ENCODE results near the gene KHK.
"Not testable (repeated sequence)": the region's sequence is repeated elsewhere in the genome, so short reads cannot be mapped to it uniquely, and the experiment has no call there.

Gene KHK

DNA sequence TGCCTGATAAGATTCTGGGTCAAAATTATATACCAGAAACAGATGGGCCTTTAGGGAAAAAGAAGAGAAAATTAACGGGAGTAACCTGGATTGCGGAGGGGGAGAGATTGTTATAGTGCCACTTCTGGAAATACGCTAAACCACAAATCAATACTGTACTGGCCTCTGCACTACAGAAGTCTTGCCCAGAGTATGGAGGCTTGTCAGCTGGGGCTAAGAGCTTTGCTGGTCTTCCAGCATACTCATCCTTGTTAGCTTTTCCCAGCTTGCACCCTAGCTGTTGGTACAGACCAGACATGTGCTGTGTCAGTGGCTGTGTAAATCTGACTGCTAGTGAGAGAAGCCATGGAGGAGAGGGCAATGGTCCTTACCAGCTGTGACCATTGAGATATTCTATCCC lies 26.2 kb upstream of the KHK start:
- DNase-seq = no peak

DNA sequence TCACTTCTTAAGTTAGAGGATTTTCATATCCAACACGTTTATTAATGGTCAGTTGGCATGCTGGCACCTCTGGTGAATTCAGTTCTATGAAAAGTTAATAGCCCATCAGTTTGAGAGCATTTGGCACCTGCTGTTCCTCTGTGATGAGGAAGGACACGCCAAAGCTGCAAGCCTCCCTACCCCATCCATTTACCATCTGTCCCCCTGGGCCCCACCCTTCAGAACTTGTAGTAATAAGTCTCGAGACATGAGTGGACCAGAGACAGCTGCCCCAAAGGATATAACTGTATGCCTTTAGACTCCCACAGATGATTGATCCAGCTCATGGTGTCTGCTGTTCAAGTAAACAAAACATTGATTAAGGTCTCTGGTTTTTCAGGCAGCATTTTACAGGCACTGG lies 21.4 kb upstream of the KHK start:
- no peak for DNase-seq

DNA sequence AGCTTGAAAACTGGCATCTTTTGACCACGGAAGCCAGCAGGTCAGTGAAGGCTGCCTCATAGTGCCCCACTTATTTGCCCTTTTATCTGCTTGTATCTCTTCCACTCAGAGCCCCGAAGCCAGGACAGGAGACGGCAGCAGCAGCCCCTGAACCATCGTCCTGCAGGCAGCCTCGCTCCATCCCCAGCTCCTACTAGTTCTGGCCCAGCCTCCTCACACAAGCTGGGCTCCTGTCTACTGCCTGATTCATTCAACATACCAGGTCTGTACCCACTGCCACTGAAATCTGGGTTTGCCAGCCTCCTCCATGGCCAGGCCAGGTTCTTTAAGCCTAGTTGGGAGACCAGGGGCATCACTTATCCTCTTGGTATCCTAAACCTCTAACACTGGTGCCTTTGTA lies 19.2 kb upstream of the KHK start:
- DNase-seq = no peak

DNA sequence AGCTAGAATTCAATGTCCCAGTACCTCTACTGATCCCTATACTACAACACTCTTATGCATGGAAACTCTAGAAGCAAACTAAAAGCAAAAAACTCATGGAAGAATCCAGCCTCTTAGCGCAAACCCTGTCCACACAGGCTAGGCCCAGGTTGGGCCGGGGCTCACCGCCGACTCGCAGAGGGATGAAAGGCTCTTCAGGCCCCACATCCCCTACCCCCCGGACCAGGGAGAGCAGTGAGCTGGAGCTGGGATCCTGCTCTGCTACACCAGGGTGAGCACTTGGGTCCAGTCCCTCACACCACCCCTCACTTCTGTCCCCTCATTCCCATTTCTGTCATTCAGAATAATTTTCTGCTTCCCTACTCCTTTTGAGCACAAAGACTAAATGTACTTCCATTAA lies 17.1 kb upstream of the KHK start:
- DNase-seq = no peak

DNA sequence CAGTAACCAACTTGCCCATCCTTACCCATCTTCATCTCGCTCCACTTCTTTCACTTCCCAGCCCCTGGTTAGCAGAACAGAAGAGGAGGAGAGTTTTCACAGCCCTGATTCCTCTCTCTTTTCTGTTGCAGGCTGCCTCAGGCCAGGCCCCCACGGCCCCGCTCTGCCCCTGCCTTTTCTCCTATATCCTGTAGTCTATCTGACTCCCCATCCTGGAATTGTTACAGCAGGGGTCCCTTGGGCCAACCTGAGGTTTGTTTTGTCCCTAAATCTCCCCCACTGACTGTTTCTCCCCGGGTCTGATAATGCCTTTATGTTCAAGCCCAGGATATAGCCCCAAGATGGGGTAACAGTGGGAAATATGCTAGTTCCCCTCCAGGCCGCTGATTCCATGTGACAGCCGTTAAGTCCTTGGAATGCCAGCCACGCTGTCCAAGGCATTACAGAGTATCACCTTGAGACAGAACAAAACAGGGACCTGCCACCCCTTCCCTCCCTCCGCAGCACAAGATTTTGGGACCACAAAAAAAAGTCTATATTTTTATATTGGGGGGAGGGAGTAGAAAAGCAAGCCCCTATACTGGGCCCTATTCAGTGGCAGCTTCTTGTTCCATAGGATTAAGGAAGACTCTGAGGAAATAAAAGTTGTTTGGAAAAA lies 16.5 kb upstream of the KHK start:
- no peak for DNase-seq

DNA sequence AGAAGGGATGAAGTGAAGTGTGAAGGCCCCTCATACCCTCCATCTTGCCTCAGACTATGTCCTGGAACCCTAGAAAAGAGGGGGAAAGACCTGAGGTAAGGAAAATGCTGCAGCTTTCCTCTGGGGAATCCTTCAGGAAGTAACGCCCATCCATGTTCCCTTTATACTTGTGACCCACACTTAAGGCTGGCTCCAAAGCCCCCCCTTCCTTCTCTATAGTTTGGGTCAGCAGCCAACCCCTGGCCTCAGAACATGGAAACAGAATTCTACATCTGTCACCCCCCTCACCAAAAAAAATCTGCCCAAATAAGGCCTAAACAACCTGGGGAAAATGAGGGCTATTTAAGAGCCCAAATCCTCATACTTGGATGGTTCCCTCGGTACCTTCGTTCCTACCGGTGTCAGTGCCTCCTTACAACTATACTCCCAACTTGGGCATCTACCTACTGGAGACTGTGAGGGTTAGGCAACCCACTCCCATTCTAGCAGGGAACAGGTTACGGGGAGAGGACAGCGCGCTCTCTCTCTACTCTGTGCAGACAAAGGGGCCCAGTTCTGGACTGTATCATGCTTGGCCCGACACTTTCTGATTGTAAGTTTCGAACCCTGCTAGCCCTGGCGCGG lies 15.8 kb upstream of the KHK start:
- DNase-seq = no peak

DNA sequence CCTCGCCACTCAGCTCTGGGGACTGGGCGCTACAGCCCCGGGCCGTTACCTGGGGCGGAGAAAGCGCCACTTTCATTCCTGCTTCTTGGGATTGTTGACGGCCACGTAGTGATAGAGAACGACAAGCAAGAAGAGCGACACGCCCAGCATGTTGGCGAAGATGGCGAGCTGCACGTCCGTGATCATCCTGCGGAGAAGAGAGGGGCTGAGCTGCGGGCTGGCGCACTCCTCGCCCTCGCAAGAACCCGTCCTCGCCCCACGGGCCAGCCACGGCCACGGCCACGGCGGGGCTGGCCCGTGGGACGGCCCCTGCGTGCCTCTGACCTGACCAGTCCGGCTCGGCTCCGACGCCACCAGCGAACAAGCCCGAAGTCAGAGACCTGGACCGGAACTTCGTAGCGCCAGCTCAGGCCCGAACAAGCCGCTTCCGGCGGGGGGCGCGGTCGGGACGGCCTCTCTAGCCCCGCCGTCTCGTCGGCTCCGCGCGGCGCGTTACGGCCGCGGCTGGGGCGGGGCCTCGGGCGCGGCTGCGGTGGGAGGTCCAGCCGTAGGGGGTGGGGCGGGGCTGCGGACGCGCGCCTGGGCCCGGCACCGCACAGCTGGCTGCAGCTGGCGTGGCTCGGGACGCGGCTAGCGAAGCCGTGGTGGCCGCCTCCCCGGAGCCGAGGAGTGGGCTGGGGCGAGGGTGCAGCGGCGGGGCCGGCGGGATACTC lies 15.1 kb upstream of the KHK start, which contains the start of gene OST4:
Gene OST4, minus strand, starts transcription at position 378 of the 713 bp plus-strand sequence.
- peak; percentile 92 for DNase-seq

DNA sequence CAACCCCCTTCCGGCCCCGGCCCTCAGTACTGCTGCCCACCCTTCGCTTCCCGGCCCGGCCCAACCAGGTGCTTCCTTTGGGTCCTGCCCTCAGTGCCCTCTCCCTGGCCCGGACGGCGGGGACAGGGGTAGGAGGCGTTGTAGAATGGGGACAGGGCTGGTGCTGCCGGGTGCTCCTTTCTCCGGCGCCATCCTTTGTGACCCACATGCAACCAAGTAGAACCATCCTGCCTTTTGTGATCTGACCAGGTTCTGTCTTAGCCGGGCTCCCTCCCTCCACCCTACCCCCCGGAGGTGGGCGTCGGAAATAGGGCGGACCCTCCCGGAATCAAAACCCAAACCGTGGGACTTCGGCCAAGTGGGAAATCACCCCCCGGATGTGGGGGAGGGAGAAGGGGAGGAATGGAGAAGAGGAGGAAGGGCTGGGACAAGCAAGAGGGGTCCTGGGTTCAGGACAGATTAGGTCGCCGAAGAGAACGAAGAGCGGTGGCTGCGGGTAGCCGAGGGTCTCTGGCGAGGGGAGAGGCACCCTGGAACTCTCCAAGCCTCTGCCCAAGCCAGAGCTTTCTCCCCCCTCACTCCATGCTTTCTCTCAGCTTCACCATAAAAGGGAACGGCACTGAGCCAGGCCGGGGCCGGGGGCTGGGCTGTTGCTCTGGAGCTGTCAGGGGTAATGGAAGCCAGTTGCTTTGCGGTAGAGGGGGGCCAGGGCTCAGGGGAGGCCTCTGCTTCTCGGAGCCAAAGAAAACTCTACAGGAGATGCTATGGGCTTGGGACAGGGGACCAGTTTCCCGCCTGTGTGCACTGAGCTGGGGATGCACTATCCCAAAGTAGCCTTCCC lies 14.4 kb upstream of the KHK start:
- DNase-seq = no peak

DNA sequence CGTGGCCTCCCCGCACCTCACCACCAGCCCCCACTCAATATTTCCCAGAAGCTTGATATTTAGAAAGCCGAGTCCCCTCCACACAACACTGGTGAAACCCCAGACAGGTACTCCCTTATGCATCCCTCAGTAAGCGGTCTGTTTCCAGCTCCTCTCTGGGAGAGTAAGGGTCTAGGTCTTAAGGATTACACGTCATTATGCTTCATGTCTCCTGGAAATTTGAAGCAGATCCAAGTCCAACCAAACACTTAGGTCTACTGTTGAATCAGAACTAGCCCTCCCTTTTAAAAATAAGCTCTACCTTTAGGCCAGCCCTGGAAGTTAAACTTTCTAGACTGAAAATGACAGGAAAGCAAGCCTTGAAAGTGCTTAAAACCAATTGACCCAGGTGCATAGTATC lies 13.7 kb upstream of the KHK start:
- no peak for DNase-seq

DNA sequence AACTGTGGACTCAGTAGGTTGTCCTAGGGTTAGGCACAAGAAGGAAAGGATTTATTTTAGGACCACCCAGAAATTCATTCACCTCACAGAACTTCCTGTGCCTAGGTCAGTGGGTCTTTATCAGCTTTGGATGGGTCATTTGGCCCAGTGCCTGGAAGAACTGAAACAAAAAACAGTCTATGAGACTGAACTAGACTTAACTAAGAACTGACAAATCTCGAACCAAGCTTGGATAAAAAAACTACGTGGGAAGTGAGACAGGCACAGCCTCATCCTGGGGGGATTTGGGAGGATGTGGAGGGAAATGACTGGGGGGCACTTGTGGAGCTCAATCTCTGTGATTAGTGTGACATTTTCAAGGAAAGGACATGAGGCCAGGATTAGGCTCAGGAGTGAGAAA lies 12.8 kb upstream of the KHK start:
- DNase-seq = no peak

DNA sequence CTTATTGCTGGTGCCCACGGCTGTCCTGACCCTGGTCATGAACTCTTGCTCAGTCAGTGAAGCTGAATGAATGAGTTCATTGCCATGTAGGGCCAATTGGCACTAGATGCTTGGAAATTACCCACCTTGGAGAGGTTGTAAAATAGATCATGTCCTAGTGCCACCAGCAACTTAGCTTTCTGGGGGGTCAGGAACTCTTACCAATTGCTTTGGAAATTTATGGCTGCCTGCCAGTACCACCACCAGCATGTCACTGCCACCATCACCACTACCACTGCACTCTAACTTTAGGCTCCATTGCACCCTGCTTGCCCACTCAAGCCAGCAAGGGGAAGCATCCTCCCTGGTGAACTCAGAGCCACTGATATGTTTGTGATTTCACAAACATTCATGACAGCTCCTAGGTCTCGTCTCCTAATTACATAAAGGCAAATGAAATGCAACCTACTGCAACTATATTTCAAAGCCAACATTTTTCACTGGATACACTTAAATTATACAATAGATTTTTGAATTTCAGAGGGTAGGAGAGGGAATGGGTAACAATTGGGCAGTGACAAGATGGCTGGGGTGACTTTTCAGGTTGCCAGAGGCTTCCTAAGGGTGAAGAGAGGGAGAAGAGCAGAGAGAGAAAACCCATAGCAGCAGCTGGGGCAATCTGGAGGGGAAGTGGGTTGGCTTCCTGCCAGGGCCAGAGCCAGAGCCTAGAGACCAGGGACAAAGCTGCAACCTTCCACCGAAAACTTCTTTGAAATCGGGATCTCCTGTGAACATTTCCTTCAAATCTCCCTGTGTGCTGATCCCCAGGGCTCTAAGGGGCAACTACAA lies 11.6 kb upstream of the KHK start:
- DNase-seq = peak; percentile 80

DNA sequence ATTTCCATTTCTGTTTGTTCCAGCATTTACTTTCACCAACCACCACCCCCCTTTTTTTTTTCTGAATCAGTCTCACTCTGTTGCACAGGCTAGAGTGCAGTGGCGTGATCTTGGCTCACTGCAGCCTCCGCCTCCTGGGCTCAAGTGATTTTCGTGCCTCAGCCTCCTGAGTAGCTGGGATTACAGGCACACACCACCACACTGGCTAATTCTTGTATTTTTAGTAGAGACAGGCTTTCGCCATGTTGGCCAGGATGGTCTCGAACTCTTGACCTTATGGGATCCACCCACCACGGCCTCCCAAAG lies 11.1 kb upstream of the KHK start:
- not testable (repeated sequence) for DNase-seq

DNA sequence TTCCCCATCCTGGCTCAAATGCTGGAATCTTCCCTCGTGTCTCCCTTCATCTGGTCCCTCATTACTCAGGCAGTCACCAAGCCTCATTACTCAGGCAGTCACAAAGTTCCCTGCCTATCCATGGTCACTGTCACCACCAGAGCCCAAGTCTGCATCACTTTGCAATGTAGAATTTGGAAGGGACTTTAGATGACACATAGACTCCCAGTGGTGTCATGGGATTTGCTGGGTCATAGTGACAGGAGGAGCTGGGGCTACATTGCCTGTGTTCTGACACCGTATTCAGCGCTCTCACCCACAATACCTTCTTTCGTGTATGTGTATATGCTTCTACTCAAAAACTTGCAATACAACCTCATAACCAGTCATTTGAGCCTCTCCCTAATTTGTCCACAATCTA lies 10.2 kb upstream of the KHK start:
- no peak for DNase-seq

DNA sequence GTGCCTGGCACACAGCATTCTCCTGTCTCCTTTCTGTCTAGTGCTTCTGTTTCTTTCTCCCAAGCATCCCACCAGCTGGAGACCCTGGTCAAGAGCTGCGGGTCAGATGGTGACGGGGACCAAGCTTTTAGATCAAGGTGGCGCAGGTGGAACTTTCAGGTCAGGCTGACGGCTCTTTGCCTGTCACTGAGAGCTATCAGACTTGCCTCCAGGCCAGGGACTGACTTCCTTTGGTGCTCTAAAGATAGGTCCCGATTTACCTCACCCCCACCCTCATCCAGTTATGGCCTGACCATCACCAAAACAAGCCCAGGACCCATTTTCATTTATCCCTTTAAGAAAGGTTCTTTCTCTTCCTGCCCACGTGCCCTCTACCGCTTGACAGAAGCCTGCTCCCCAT lies 9.3 kb upstream of the KHK start:
- no peak for DNase-seq

DNA sequence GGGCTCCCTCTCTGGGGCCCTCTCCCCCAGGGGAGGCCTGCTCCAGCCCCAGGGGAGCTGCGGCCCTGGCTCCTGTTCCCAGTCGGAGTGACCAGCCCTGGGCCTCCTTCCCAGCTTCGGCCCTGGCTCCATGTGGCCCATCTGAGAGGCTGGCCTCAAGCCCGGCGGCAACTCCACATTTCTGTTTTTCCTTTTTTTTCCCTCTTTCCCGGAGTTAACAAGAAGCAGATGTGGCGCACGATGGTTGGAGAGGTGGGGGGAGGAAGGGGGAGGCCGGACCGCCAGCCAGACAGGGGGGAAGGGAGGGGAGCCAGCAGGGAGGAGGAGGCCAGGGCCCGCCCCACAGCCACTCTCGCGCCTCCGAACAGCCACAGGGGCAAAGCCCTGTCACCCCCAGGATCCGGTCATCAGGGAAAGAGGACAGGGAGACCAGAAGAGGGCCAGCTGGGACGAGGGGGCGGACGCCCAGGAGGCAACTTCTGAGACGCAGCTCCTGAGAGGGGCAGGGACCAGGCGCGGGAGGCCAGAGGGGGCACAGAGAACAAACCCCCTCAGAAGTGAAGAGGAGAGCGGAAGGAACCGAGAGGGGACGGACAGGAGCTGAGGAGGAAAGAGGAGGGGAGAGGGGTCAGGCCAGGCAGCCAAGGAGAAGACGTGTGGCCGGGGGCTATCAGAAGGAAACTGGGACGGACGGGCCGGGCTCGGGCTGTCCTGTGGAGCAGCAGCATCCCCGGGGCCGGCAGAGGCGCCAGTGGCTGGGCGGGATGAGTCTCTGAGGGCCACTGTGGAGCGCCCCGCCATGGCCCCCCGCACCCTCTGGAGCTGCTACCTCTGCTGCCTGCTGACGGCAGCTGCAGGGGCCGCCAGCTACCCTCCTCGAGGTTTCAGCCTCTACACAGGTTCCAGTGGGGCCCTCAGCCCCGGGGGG lies 8.0 kb upstream of the KHK start, which contains the start of gene EMILIN1:
Gene EMILIN1, plus strand, starts transcription at position 349 of the 928 bp plus-strand sequence. Its CDS starts 451 bp downstream, at position 800.
- DNase-seq = no peak

DNA sequence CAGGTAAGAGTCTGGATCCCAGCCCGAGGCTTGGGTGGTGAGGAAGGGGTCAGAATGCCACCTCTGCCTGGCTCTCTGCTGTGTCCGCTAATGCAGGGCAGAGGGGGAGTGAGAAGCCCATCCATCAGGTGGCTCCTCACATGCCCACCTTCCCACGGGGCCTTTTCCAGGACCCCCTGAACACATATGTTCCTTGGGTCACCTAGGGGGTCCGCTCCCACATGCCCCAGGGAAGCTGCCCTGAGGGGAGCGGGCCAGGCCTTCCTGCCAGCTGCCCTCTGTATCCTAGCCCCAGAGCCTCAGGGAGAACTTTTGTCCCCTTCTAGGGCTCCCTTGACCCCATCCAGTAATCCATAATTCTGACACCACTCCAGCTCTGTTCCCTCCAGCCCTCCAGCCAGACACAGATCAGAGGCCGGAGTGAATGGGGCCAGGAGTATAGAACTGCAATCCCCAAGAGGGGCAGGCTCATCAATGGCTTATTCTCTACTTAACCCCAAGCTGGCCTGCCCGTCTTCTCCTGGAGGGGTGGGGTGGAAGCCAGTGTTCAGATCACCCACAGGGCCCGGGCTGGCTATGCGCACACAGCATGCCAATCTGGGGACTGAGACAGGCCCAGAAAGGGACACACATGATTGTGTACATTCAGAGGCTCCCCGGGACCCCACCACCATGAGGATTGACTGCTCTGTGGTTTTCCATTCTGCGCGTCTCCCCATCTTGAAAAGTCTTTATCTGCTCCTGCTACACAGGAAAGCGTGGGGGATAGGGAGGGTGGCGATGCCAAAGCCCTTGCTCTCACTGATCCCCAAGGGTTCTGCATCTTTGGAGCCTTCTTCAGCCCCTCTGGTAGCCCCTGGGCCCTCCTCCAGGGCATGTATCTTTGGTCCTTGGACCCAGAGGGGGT lies 7.1 kb upstream of the KHK start:
- no peak for DNase-seq

DNA sequence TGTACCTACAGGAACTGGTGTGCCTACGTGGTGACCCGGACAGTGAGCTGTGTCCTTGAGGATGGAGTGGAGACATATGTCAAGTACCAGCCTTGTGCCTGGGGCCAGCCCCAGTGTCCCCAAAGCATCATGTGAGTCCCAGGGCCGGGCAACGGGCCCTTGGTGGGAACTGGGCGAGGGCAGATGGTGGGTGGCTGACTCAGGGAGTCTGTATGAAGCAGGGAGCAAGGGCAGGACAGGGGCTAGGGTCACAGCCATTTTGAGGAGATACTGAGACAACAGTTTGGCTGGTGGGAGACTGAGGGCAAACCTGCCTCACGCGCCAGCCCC lies 6.5 kb upstream of the KHK start:
- DNase-seq = no peak

DNA sequence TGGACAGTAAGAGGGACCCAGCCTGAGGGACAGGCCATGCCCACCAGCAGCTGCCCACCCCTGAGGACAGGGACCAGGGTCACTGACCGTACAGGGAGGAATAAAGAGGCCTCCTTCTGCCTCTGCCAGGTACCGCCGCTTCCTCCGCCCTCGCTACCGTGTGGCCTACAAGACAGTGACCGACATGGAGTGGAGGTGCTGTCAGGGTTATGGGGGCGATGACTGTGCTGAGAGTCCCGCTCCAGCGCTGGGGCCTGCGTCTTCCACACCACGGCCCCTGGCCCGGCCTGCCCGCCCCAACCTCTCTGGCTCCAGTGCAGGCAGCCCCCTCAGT lies 6.0 kb upstream of the KHK start:
- DNase-seq = no peak

DNA sequence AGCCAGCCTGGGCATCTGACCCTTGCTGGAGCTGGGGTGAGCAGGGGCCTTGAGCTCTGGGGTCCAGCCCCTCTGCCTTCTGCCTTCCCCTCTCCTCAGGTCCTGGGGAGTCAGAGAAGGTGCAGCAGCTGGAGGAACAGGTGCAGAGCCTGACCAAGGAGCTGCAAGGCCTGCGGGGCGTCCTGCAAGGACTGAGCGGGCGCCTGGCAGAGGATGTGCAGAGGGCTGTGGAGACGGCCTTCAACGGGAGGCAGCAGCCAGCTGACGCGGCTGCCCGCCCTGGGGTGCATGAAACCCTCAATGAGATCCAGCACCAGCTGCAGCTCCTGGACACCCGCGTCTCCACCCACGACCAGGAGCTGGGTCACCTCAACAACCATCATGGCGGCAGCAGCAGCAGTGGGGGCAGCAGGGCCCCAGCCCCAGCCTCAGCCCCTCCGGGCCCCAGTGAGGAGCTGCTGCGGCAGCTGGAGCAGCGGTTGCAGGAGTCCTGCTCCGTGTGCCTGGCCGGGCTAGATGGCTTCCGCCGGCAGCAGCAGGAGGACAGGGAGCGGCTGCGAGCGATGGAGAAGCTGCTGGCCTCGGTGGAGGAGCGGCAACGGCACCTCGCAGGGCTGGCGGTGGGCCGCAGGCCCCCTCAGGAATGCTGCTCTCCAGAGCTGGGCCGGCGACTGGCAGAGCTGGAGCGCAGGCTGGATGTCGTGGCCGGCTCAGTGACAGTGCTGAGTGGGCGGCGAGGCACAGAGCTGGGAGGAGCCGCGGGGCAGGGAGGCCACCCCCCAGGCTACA lies 4.4 kb upstream of the KHK start:
- DNase-seq = no peak

Data from CD4-positive, alpha-beta T cell treated with Interleukin-6 for 4 hours (primary cell).